ENCODE results near the gene SLC16A12. TPM values are rescaled to one million over a fixed set of nuclear protein-coding genes. Genes with fewer than 3 reads are reported as not detected.

Gene SLC16A12
- total RNA-seq, 1 experiment from 2014 or later, result not detected

GRCh38 chr10:89390476-89391225 lies 144.7 kb downstream of the SLC16A12 start:
- peaks cover 6% of the 10 kb centered on the region for H3K4me1 ChIP-seq (ENCODE audit: low read length)
- no peak overlapping the region for H3K27ac ChIP-seq (ENCODE audit: low read length)
- no peaks in the 10 kb centered on the region for H3K27me3 ChIP-seq (ENCODE audit: low read length)
- H3K4me3 ChIP-seq (ENCODE audit: low read length), result no peak overlapping the region
- H3K79me2 ChIP-seq (ENCODE audit: low read length), result no peaks in the 10 kb centered on the region
- H2AFZ ChIP-seq (ENCODE audit: low read length), result no peak overlapping the region
- H3K4me2 ChIP-seq (ENCODE audit: low read depth, low read length, poor library complexity, severe bottlenecking), result no peak overlapping the region
- no peaks in the 10 kb centered on the region for H3K36me3 ChIP-seq (ENCODE audit: insufficient read depth, low read length)
- H3K9ac ChIP-seq (ENCODE audit: low read length), result no peak overlapping the region
- H3K9me3 ChIP-seq (ENCODE audit: low read length), result no peaks in the 10 kb centered on the region
- H3K9me2 ChIP-seq (replicated peaks; ENCODE audit: insufficient read depth, low read length), result no peaks in the 10 kb centered on the region
- H4K20me1 ChIP-seq (ENCODE audit: insufficient read depth, low read depth, low read length), result no peaks in the 10 kb centered on the region
- no peak for DNase-seq

GRCh38 chr10:89389254-89389653 lies 146.1 kb downstream of the SLC16A12 start:
- Histone ChIP-seq H3K79me2 (ENCODE audit: low read length) (no peaks in the 10 kb centered on the region), H3K36me3 (ENCODE audit: insufficient read depth, low read length) (no peaks in the 10 kb centered on the region), H4K20me1 (ENCODE audit: insufficient read depth, low read depth, low read length) (no peaks in the 10 kb centered on the region), H3K9me3 (ENCODE audit: low read length) (no peaks in the 10 kb centered on the region), H3K4me3 (ENCODE audit: low read length) (no peak overlapping the region), H3K4me2 (ENCODE audit: low read depth, low read length, poor library complexity, severe bottlenecking) (no peak overlapping the region), H2AFZ (ENCODE audit: low read length) (no peak overlapping the region), H3K4me1 (ENCODE audit: low read length) (peaks cover 6% of the 10 kb centered on the region), H3K9ac (ENCODE audit: low read length) (no peak overlapping the region), H3K27me3 (ENCODE audit: low read length) (no peaks in the 10 kb centered on the region), H3K27ac (ENCODE audit: low read length) (no peak overlapping the region), H3K9me2 (replicated peaks; ENCODE audit: insufficient read depth, low read length) (no peaks in the 10 kb centered on the region)
- DNase-seq, result no peak

GRCh38 chr10:89388806-89389205 lies 146.6 kb downstream of the SLC16A12 start:
- Histone ChIP-seq H3K27ac (ENCODE audit: low read length) (no peak overlapping the region), H2AFZ (ENCODE audit: low read length) (no peak overlapping the region), H3K9me2 (replicated peaks; ENCODE audit: insufficient read depth, low read length) (no peaks in the 10 kb centered on the region), H3K27me3 (ENCODE audit: low read length) (no peaks in the 10 kb centered on the region), H3K79me2 (ENCODE audit: low read length) (no peaks in the 10 kb centered on the region), H3K4me3 (ENCODE audit: low read length) (no peak overlapping the region), H4K20me1 (ENCODE audit: insufficient read depth, low read depth, low read length) (no peaks in the 10 kb centered on the region), H3K9me3 (ENCODE audit: low read length) (no peaks in the 10 kb centered on the region), H3K9ac (ENCODE audit: low read length) (no peak overlapping the region), H3K36me3 (ENCODE audit: insufficient read depth, low read length) (no peaks in the 10 kb centered on the region), H3K4me1 (ENCODE audit: low read length) (peaks cover 6% of the 10 kb centered on the region), H3K4me2 (ENCODE audit: low read depth, low read length, poor library complexity, severe bottlenecking) (no peak overlapping the region)
- no peak for DNase-seq

GRCh38 chr10:89384474-89385340 lies 150.7 kb downstream of the SLC16A12 start:
- H3K4me3 ChIP-seq (ENCODE audit: low read length), result no peak overlapping the region
- H4K20me1 ChIP-seq (ENCODE audit: insufficient read depth, low read depth, low read length), result no peaks in the 10 kb centered on the region
- no peak overlapping the region for H3K9ac ChIP-seq (ENCODE audit: low read length)

GRCh38 chr10:89382757-89383156 lies 152.6 kb downstream of the SLC16A12 start:
- Histone ChIP-seq H3K9me2 (replicated peaks; ENCODE audit: insufficient read depth, low read length) (no peaks in the 10 kb centered on the region), H3K9me3 (ENCODE audit: low read length) (no peaks in the 10 kb centered on the region), H3K4me1 (ENCODE audit: low read length) (no peaks in the 10 kb centered on the region), H3K27me3 (ENCODE audit: low read length) (no peaks in the 10 kb centered on the region), H2AFZ (ENCODE audit: low read length) (no peak overlapping the region), H3K4me3 (ENCODE audit: low read length) (no peak overlapping the region), H3K79me2 (ENCODE audit: low read length) (no peaks in the 10 kb centered on the region), H3K4me2 (ENCODE audit: low read depth, low read length, poor library complexity, severe bottlenecking) (no peak overlapping the region), H3K36me3 (ENCODE audit: insufficient read depth, low read length) (no peaks in the 10 kb centered on the region), H3K9ac (ENCODE audit: low read length) (no peak overlapping the region), H3K27ac (ENCODE audit: low read length) (no peak overlapping the region), H4K20me1 (ENCODE audit: insufficient read depth, low read depth, low read length) (no peaks in the 10 kb centered on the region)
- DNase-seq, result no peak

More at GRCh38 chr10:89384474-89385340, 150.7 kb downstream of the SLC16A12 start:
- DNase-seq, result no peak
- no peaks in the 10 kb centered on the region for H3K4me1 ChIP-seq (ENCODE audit: low read length)
- no peak overlapping the region for H2AFZ ChIP-seq (ENCODE audit: low read length)
- H3K9me3 ChIP-seq (ENCODE audit: low read length), result no peaks in the 10 kb centered on the region
- H3K4me2 ChIP-seq (ENCODE audit: low read depth, low read length, poor library complexity, severe bottlenecking), result no peak overlapping the region
- H3K36me3 ChIP-seq (ENCODE audit: insufficient read depth, low read length), result no peaks in the 10 kb centered on the region
- H3K27me3 ChIP-seq (ENCODE audit: low read length), result no peaks in the 10 kb centered on the region
- no peaks in the 10 kb centered on the region for H3K9me2 ChIP-seq (replicated peaks; ENCODE audit: insufficient read depth, low read length)
- H3K79me2 ChIP-seq (ENCODE audit: low read length), result no peaks in the 10 kb centered on the region
- H3K27ac ChIP-seq (ENCODE audit: low read length), result no peak overlapping the region

Other genes starting within 250 kb of the SLC16A12 start
- 0.75 and 0.97 TPM in 2 replicates for gene IFIT2, start 233.5 kb downstream of the SLC16A12 start, total RNA-seq (2014; rRNA removed; shearing (Covaris generic); ENCODE audit: low replicate concordance)
- 1.0 and 1.4 TPM in 2 replicates for gene IFIT3, start 207.6 kb downstream of the SLC16A12 start, total RNA-seq (2014; rRNA removed; shearing (Covaris generic); ENCODE audit: low replicate concordance)
- 0.78 TPM in 1 of 2 replicates, not detected in the other for gene IFIT1B, start 157.5 kb downstream of the SLC16A12 start, total RNA-seq (2014; rRNA removed; shearing (Covaris generic); ENCODE audit: low replicate concordance)
- gene IFIT1, start 143.0 kb downstream of the SLC16A12 start, total RNA-seq (2014; rRNA removed; shearing (Covaris generic); ENCODE audit: low replicate concordance), result 0.18 and 0.30 TPM in 2 replicates
- gene IFIT5, start 121.0 kb downstream of the SLC16A12 start, total RNA-seq (2014; rRNA removed; shearing (Covaris generic); ENCODE audit: low replicate concordance), result 0.29 and 0.30 TPM in 2 replicates
- 4.4 and 8.1 TPM in 2 replicates for gene PANK1, start 109.6 kb upstream of the SLC16A12 start, total RNA-seq (2014; rRNA removed; shearing (Covaris generic); ENCODE audit: low replicate concordance)
- gene KIF20B, start 166.0 kb upstream of the SLC16A12 start, total RNA-seq (2014; rRNA removed; shearing (Covaris generic); ENCODE audit: low replicate concordance), result 5.8 and 11.5 TPM in 2 replicates